Bronchial epithelial cell (primary cell): ENCODE results near the gene ISG20L2. TPM values are rescaled to one million over a fixed set of nuclear protein-coding genes. Genes with fewer than 3 reads are reported as not detected.

Experiments
- DNase-seq: peaks from one replicate; pipeline ENCODE4 v3.0.0-alpha.2; 2010; ENCODE audit warnings: low read depth
- FAIRE-seq: peaks from 2 replicates; lab custom pipeline; 2011; peaks lifted over from hg19 to GRCh38; lab: Jason Lieb, UNC
- H3K27me3 ChIP-seq: 2 replicates; pipeline ENCODE4 v1.5.1; 2011; ENCODE audit warnings: low read length; ENCODE audit not compliant: control insufficient read depth, insufficient read depth
- H3K36me3 ChIP-seq: 2 replicates; pipeline ENCODE4 v1.5.1; 2011; ENCODE audit warnings: low read length; ENCODE audit not compliant: control insufficient read depth, insufficient read depth
- H3K4me3 ChIP-seq: 2 replicates; pipeline ENCODE4 v1.5.1; 2011; ENCODE audit warnings: mild to moderate bottlenecking, low read depth, low read length, control low read depth
- CTCF ChIP-seq: IDR thresholded peaks from 2 replicates; pipeline ENCODE4 v1.5.1; 2011; ENCODE audit warnings: mild to moderate bottlenecking, moderate library complexity, low read length, control low read depth, inconsistent platforms; ENCODE audit not compliant: insufficient read depth, severe bottlenecking
- total RNA-seq: library from RNA; depleted of rRNA; stranded (reverse); fragments of >200 nt; gene quantifications from 2 replicates; pipeline ENCODE4 v1.2.1, GENCODE V29; 2014

ISG20L2 gene
- total RNA-seq, 1 donor from 2014 or later = 7.9 TPM

DNA sequence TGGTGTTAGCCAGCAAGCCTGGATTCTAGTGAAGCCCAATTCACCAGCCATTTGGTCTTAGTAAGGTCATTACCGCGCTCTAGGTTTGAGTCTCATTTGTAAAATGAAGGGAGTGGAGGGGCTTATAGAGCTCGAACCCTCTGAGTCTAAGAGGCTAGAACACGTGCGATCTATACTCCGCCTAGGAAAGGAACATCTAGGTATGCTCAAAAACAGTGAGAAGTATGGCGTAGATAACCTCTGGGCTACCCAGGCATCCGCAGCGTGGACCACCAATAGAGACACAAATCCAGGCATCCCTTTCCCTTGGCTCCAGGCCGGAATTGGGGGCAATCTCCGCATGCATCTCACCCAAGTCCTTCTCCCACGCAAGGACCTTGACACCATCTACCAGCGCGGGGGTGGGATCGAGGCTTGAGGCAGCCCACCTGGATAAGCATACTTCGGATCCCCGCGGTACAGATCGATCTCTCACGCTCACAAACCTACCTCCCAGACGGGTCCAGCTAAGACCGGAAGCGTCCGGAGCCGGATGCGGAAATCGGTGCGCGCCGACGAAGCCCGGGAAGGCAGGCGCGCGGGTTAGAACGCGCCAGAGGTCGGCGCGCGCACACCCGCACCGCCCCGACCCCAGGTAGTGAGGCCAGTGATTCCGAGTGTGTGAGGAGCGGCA lies 504 bp downstream of the ISG20L2 start, which contains the start of gene METTL25B:
TSS of gene METTL25B (plus strand) at position 544 of the 673 bp plus-strand sequence. CDS start 636 bp downstream, outside the sequence.
- FAIRE-seq (no peak), DNase-seq (peak; percentile 60)
- peaks cover 16% of the 10 kb centered on the region for H3K36me3 ChIP-seq
- TF ChIP-seq CTCF = no peak
- H3K27me3 ChIP-seq = no peaks in the 10 kb centered on the region
- peak within 1 kb of the TSS; percentile 92 for H3K4me3 ChIP-seq

DNA sequence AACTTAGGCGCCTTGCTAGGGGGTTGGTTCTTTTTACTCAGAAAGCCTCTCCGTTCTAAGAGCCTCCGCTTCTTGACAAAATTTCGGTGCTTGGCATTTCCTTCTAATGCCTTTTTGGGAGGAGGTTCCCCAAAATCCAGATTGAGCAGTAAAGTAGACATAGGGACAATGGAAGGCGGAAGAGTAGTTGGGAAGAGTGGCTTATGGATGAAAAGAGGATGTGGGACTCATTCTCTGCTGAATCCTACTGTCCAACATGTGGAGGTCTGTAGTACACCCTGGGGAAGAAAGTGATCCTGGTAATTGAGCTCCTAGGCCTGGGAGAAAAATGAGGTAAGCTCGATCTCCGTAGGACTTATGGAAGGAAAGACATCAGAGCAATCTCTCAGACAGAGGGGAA lies 1.1 kb downstream of the ISG20L2 start:
- no peak for TF ChIP-seq CTCF
- Histone ChIP-seq H3K27me3 (no peaks in the 10 kb centered on the region), H3K4me3 (peak overlapping the region; percentile 92), H3K36me3 (peaks cover 18% of the 10 kb centered on the region)
- FAIRE-seq = no peak
- no peak for DNase-seq

GRCh38 chr1:156726549-156727226 lies 1.9 kb downstream of the ISG20L2 start:
- Histone ChIP-seq H3K4me3 (peak overlapping the region; percentile 23), H3K27me3 (no peaks in the 10 kb centered on the region), H3K36me3 (peaks cover 14% of the 10 kb centered on the region)
- FAIRE-seq = no peak
- peak; percentile 60 for DNase-seq
- peak; percentile 71 for TF ChIP-seq CTCF

DNA sequence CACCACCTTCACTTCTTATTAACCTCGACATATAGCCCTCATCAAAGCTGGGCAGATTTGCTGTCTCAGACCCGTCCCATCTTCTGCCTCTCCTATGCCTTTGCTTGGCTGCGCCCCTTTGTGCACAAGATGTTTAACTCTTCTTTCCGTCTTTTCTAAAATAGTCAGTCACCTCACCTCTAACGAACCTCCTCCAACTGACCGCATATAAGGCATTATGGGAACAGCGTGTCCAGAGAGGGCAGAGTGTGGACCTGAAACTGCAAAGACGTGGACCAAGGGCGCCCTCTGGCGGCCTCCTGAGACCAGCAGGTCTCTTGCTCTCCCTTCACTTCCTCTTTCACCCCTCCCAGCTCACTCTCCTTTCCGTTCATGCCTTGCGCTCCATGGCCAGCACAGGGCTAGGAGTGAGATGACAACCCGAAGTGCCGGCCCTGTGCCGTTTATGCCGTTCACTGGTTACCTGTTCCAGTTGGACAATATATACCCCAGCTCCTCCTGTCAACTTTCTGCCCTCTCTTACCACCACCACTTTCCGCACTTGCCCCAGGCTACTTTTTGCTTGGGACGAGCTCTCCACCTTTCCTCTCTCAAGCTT lies 2.8 kb downstream of the ISG20L2 start:
- DNase-seq = peak; percentile 72
- Histone ChIP-seq H3K36me3 (peaks cover 19% of the 10 kb centered on the region), H3K27me3 (no peaks in the 10 kb centered on the region), H3K4me3 (peak overlapping the region; percentile 23)
- FAIRE-seq = no peak
- TF ChIP-seq CTCF = peak; percentile 99

GRCh38 chr1:156721535-156721934 lies 7.0 kb downstream of the ISG20L2 start:
- no peak for DNase-seq
- no peak overlapping the region for H3K4me3 ChIP-seq
- TF ChIP-seq CTCF = no peak
- no peak for FAIRE-seq
- no peaks in the 10 kb centered on the region for H3K27me3 ChIP-seq
- H3K36me3 ChIP-seq = peaks cover 18% of the 10 kb centered on the region
